GM12801 (cell line): ENCODE results near the gene PLS3.

Source experiments
- TF ChIP-seq, protein P1 (sequence below): IDR thresholded peaks from one replicate; pipeline ENCODE4 v1.5.1; 2011; ENCODE audit warnings: control low read depth; ENCODE audit not compliant: insufficient read length; ENCODE audit errors: extremely low read depth

PLS3 gene

DNA sequence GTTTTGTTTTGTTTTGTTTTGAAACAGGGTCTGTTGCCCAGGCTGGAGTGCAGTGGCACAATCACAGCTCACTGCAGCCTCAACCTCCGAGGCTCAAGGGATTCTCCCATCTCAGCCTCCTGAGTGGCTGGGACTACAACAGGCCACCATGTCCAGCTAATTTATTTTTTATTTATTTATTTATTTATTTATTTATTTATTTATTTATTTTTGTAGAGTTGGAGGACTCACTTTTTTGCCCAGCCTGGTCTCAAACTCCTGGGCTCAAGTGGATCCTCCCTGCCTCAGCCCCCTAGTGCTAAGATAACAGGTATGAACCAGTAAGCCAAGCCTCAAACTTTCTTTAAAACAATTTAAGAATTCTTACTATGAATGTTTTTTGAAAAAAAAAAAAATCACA lies 26.6 kb upstream of the PLS3 start:
- TF ChIP-seq, protein P1, sequence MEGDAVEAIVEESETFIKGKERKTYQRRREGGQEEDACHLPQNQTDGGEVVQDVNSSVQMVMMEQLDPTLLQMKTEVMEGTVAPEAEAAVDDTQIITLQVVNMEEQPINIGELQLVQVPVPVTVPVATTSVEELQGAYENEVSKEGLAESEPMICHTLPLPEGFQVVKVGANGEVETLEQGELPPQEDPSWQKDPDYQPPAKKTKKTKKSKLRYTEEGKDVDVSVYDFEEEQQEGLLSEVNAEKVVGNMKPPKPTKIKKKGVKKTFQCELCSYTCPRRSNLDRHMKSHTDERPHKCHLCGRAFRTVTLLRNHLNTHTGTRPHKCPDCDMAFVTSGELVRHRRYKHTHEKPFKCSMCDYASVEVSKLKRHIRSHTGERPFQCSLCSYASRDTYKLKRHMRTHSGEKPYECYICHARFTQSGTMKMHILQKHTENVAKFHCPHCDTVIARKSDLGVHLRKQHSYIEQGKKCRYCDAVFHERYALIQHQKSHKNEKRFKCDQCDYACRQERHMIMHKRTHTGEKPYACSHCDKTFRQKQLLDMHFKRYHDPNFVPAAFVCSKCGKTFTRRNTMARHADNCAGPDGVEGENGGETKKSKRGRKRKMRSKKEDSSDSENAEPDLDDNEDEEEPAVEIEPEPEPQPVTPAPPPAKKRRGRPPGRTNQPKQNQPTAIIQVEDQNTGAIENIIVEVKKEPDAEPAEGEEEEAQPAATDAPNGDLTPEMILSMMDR: no peak

DNA sequence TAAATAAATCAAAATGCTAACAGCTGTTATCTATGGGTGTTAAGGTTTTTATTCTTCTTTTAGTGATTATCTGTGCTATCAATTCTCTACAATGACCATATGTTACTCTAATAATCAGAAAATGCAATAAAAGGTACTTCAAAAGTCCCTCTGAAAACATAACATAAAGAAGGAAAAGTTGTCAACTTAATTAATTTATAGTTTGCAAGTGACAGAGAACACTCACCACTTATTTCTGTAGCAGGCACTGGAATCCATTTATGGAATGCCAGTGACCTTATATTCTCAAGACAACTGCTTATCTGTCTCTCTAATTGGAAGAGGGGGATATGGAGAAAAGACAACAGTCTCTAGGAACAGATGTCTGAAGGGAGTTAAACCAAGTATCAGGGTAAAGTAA lies 25.6 kb upstream of the PLS3 start:
- TF ChIP-seq, protein P1: no peak

DNA sequence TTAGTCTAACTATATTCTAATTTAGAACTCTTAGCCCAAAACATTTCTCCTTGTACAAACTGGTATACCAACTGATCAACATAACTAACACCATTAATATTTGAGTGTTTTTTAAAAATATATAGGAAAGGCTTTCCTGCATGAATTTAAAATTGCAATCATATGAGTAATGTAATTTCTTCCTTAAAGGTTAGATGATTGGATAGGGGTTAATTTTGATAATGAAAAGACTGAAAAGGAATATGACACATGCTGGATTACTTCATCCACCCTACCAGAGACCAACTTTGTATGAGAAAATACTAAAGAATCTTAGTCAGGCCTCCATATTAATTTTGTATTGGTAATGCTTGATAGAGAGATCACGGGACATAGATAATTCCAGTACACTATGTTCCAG lies 25.1 kb upstream of the PLS3 start:
- TF ChIP-seq, protein P1: no peak

DNA sequence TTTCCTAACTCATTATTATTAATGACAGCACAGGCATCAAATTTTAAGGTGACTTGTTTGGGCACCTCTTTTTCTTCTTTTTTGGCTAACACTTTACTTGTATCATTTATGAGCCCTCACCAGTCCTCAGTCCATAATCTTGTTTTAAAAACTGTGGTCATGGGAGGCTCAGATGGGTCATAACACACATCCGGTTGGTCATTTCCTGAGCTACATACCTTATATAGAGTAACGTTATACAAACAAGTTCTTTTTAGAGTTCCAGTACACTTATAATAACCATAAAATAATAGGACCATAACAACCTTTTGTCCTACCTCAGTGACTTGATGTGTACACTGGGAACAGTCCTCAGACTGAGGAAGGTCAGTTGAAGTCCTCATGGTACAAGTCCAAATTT lies 21.1 kb upstream of the PLS3 start:
- TF ChIP-seq, protein P1: no peak

DNA sequence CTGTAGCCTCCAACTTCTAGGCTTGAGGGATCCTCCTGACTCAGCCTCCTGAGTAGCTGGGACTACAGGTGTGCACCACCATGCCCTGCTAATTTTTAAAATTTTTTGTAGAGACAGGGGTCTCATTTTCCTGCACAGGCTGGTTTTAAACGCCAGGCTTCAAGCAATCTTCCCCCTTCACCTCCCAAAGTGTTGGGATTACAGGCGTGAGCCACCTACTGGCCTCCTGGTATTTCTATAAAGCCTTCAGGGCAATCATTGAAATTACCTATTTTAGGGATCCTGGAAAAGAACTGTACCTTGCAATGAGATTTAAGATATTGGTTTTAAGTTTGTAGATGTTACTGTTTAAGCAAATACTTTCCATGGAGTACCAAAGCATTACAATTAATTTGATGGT lies 13.5 kb upstream of the PLS3 start:
- TF ChIP-seq, protein P1: no peak

DNA sequence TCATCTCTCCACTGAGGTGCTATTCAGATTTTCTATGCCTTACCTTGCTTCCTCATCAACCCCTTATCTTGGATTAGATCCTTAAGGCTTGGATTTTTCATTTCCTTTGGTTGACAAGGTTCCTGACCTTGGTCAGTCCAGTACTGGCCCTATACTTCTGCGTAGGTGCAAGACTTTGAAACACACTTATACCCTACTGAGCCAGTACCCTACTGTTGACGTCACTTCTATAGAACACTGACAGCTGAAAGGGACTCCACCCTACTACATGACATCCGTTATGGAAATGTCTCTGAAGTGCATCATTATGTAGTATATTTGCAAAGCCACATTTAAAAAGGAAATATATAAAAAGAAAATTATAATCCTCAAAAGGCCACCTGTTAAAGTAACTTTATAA lies 12.0 kb upstream of the PLS3 start:
- TF ChIP-seq, protein P1: no peak

DNA sequence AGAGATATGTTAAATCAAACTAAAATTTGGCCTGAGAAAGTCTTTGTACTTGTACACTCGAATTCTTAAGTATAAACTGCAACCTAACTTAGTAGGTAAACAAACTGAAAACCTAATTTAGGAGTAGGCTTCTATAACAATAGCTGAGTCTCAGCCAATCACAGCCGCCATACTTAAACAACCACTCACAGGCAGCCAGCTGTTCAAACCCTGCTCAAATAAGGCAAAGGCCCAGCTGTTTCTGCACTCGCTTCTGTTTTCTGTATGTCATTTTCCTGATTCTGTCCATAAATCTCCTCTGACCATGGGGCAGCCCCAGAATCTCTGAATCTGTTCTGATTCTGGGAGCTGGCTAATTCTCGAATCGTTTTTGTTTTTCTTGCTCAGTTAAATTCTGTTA lies 7.8 kb upstream of the PLS3 start:
- TF ChIP-seq, protein P1: no peak

DNA sequence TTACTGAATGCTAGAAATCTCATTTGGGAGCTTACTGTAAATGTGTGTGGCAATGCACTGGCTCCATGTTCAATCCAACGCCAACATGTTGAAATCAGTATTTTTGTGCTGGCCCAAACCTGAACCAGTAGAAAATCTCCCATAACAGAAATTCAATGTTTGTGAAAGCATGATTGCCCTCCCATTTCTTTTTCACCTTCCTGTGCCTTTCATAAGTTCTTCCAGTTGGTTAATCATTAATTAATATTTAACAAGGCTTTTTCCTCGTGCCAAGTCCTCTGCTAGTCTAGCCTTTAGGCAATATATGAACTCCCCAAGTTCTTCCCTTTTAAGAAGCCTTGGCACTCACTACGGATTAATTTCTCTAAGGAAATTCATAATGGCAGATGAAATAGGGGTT lies 1.3 kb upstream of the PLS3 start:
- TF ChIP-seq, protein P1: no peak
